Naive thymus-derived CD8-positive, alpha-beta T cell (primary cell): ENCODE data around the gene RBM27. TPM values are rescaled to one million over a fixed set of nuclear protein-coding genes. Genes with fewer than 3 reads are reported as not detected.
"Not testable (repeated sequence)": the region's sequence is repeated elsewhere in the genome, so short reads cannot be mapped to it uniquely, and the experiment has no call there.

Source experiments
- ATAC-seq, 2 donors: fragments of 150-1000 bp; cut with Tn5 transposase in 1 of 2; sonication (Bioruptor Pico), chemical (Tn5 transposase) in 1 of 2; 1 replicate in 1 of 2; 2 replicates in 1 of 2; pipeline ENCODE4 v1.10.0; 2021; ENCODE audit warnings: mild to moderate bottlenecking in 2 of 2, moderate library complexity in 2 of 2
- POLR2A ChIA-PET: fragments of 350-600 bp; sonication (Branson Sonifier 250); formaldehyde crosslinking; loops from one replicate; lab custom pipeline; 2021; ENCODE audit warnings: antibody characterized with exemption; lab: Charles Lee
- DNase-seq, 10 donors: peaks; one replicate each; pipeline versions ENCODE4 v3.0.0 to v3.0.0-alpha.2; 2020 to 2022
- H3K27ac Mint-ChIP-seq, 10 donors: one replicate each; pipeline ENCODE4 v1.8.0; 2020 to 2022; ENCODE audit warnings: mild to moderate bottlenecking in 10 of 10, mixed read lengths in 10 of 10, moderate library complexity in 4 of 10, inconsistent platforms in 1 of 10
- H3K27me3 Mint-ChIP-seq, 5 donors: one replicate each; pipeline ENCODE4 v1.8.0; 2021 to 2022; ENCODE audit warnings: mixed read lengths in 5 of 5
- H3K36me3 Mint-ChIP-seq, 3 donors: one replicate each; pipeline ENCODE4 v1.8.0; 2020 to 2022; ENCODE audit warnings: mixed read lengths in 3 of 3, mild to moderate bottlenecking in 2 of 3, inconsistent platforms in 1 of 3
- H3K4me1 Mint-ChIP-seq, 4 donors: one replicate each; pipeline ENCODE4 v1.8.0; 2021 to 2022; ENCODE audit warnings: mixed read lengths in 4 of 4
- H3K4me3 Mint-ChIP-seq, 10 donors: one replicate each; pipeline ENCODE4 v1.8.0; 2020 to 2022; ENCODE audit warnings: mild to moderate bottlenecking in 10 of 10, mixed read lengths in 10 of 10, moderate library complexity in 6 of 10, inconsistent platforms in 1 of 10
- H3K9me3 Mint-ChIP-seq, 9 donors: one replicate each; pipeline ENCODE4 v1.8.0; 2020 to 2022; ENCODE audit warnings: mixed read lengths in 9 of 9, mild to moderate bottlenecking in 3 of 9, inconsistent platforms in 1 of 9, moderate library complexity in 1 of 9
- polyA plus RNA-seq, 3 donors: library from polyadenylated mRNA; unstranded; fragments of 300-500 nt; fragmentation: Illumina TruSeq; gene quantifications; one replicate each; pipeline ENCODE4 v1.2.3, GENCODE V29; 2021
- total RNA-seq, 8 experiments: library from RNA in 2 of 8; stranded (reverse) in 2 of 8; gene quantifications; one replicate each; pipeline ENCODE4 v1.2.3 and lab custom pipeline; 2021 to 2026

The RBM27 gene
- total and polyA plus RNA-seq, 5 experiments from 2014 or later: 5.7 to 34.7 (median 7.5) TPM

DNA sequence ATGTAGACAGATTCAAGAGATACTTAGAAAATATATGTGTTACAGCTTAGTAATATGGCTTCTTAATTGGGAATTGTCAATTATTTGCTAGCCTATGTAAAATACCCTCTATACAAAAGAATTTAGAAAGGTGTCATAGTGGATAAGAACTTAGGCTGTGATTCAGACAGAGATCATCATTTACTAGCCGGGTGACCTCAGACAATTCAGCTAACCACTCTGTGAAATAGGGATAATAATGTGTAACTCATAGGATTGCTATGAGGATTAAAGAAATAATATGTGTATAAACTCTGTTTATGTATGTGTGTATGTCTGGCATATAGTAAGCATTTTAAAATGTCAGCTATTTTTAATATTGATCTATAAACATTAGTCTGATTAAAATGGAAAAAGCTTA, 15.0 kb upstream of the RBM27 start:
- DNase-seq: no peak
- Mint-ChIP-seq H3K4me3 (no peak overlapping the region), H3K4me1 (no peaks in the 10 kb centered on the region), H3K36me3 (no peaks in the 10 kb centered on the region), H3K27me3 (peaks cover 8 to 23% (median 12%) of the 10 kb centered on the region in 5 donors), H3K9me3 (no peaks in the 10 kb centered on the region), H3K27ac (no peak overlapping the region)
- POLR2A ChIA-PET: interaction anchor here (0.6 kb wide), 2 partner anchors 12 to 13 kb away, joined by 3 read pairs; no protein-coding TSS in a partner anchor
- ATAC-seq: no peak

DNA sequence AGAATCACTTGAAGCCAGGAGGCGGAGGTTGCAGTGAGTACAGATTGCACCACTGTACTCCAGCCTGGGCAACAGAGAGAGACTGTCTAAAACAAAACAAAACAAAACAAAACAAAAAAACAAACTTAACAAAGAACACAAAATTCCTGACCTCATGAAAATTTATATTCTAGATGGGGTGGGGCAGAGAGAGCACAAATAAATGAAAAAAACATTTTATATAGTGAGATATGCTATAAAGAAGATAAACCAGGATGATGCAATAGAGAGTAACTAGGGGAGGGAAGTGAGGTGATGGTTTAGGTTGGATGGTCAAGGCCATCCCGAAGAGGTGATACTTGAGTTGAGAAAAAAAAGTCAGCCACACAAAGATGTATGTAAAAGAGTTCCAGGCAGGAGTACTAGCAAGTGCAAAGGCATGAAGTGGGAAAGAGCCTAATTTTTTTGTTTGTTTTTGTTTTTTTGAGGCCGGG, 10.8 kb upstream of the RBM27 start:
- Mint-ChIP-seq H3K4me1 (peaks cover 0 to 4% (median 0%) of the 10 kb centered on the region in 4 donors), H3K36me3 (peaks cover 0 to 2% (median 0%) of the 10 kb centered on the region in 3 donors), H3K4me3 (no peak overlapping the region), H3K27me3 (peaks cover 16 to 39% (median 24%) of the 10 kb centered on the region in 5 donors), H3K9me3 (no peaks in the 10 kb centered on the region), H3K27ac (no peak overlapping the region)
- DNase-seq: no peak
- POLR2A ChIA-PET: no interaction called here
- no peak for ATAC-seq

DNA sequence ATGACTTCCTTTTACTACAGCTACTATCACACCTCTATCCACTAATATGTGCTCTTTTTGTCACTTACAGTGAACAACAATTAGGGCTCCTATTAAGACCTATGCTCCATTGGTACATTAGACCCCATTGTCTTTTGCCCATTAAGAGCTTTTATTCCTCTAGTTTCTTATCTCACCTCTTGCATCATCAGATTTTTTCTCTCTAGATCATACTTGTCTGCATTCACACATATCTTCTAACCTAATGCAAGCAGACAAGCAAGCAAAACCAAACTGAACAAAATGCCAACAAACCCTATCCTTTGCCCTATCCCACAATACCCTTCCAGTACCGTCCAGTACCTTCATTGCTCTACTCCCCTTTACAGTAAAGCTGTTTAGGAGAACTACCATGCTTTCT, 10.1 kb upstream of the RBM27 start:
- Mint-ChIP-seq H3K4me1 (peaks cover 0 to 4% (median 0%) of the 10 kb centered on the region in 4 donors), H3K27ac (no peak overlapping the region), H3K36me3 (peaks cover 0 to 2% (median 0%) of the 10 kb centered on the region in 3 donors), H3K4me3 (no peak overlapping the region), H3K27me3 (peaks cover 16 to 37% (median 24%) of the 10 kb centered on the region in 5 donors), H3K9me3 (no peaks in the 10 kb centered on the region)
- POLR2A ChIA-PET: interaction anchor here (0.6 kb wide), 1 partner anchor 18 kb away, joined by 3 read pairs; no protein-coding TSS in a partner anchor
- ATAC-seq: no peak
- DNase-seq: no peak

DNA sequence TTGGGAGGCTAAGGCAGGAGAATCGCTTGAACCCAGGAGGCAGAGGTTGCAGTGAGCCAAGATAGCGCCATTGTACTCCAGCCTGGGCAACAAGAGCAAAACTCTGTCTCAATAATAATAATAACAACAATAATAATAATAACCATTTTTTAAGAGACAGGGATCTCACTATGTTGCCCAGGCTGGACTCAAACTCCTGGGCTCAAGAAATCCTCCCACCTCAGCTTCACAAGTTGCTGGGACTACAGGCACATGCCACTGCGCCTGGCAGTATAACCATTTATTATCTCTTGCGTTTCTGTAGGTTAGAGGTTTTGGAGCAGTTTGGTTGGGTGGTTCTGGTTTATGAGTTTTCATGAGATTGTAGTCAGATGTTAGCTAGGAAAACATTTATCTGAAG, 8.4 kb upstream of the RBM27 start:
- H3K27me3 Mint-ChIP-seq: peaks cover 15 to 37% (median 22%) of the 10 kb centered on the region in 5 donors
- DNase-seq, ATAC-seq, H3K36me3 Mint-ChIP-seq, H3K4me3 Mint-ChIP-seq, H3K27ac Mint-ChIP-seq, H3K4me1 Mint-ChIP-seq, POLR2A ChIA-PET, H3K9me3 Mint-ChIP-seq: not testable (repeated sequence)

DNA sequence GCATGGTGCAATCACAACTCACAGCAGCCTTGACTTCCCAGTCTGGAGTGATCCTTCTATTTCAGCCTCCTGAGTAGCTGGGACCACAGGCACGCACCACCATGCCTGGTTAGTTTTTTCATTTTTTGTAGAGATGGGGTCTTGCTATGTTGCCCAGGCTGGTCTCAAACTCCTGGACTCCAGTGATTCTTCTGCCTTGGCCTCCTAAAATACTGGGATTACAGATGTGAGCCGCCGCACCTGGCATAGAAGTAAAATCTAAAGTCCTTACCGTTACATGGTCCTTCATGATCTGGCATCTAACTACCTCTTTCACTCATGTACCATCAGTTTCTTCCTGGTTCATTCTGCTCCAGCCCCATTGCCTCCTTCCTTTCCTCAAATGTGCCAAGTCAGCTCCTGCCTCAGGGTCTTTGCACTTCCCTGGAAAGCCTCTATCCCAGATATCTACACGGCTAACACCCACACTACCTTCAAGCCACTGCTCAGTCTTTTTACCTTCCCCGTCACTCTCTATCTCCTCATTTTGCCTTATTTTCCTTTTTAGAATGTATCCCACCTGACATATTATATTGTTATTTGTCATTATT, 6.9 kb upstream of the RBM27 start:
- H3K27me3 Mint-ChIP-seq: peaks cover 11 to 29% (median 18%) of the 10 kb centered on the region in 5 donors
- H3K36me3 Mint-ChIP-seq: peaks cover 0 to 2% (median 0%) of the 10 kb centered on the region in 3 donors
- H3K4me1 Mint-ChIP-seq: peaks cover 0 to 4% (median 0%) of the 10 kb centered on the region in 4 donors
- no peak for DNase-seq
- POLR2A ChIA-PET: no interaction called here
- H3K4me3 Mint-ChIP-seq: no peak overlapping the region
- H3K9me3 Mint-ChIP-seq: no peaks in the 10 kb centered on the region
- no peak for ATAC-seq
- H3K27ac Mint-ChIP-seq: no peak overlapping the region

DNA sequence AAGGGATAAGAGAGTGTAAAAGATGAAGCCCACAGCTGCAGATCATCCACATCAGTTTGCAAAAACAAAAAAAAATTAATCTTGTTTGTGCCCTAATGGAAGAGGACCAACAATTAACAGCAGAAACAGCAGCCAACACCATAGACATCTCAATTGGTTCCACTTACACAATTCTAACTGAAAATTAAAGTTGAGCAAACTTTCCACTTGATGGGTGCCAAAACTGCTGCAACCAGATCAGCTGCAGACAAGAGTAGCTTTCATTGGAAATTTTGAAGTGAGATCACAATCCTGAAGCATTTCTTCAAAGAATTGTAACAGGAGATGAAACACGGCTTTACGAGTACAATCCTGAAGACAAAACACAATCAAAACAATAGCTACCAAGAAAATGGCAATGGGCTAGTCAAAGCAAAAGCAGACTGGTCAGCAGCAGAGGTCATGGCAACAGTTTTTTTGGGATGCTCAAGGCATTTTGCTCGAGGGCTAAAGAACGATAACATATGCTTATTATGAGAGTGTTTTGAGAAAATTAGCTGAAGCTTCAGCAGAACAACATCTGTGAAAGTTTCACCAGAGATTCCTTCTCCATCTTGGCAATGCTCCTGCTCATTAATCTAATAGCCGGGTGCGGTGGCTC, 4.1 kb upstream of the RBM27 start:
- Mint-ChIP-seq H3K27me3 (peaks cover 5 to 15% (median 10%) of the 10 kb centered on the region in 5 donors), H3K27ac (no peak overlapping the region), H3K4me3 (no peak overlapping the region), H3K9me3 (no peaks in the 10 kb centered on the region), H3K36me3 (peaks cover 0 to 2% (median 0%) of the 10 kb centered on the region in 3 donors), H3K4me1 (peaks cover 0 to 6% (median 2%) of the 10 kb centered on the region in 4 donors)
- POLR2A ChIA-PET: interaction anchor here (0.9 kb wide), 1 partner anchor 16 kb away, joined by 6 read pairs; no protein-coding TSS in a partner anchor
- ATAC-seq (no peak), DNase-seq (no peak)

DNA sequence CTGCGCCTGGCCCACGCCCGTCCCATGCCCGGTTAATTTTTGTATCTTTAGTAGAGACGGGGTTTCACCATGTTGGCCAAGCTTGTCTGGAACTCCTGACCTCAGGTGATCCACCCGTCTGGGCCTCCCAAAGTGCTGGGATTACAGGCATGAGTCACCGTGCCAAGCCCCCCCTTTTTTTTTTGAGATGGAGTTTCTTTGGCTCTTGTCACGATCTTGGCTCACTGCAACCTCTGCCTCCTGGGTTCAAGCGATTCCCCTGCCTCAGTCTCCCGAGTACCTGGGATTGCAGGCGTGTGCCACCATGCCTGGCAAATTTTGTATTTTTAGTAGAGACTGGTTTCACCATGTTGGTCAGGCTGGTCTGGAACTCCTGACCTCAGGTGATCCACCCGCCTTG, 1.6 kb upstream of the RBM27 start:
- peak overlapping the region in 1 of 10 donors; percentile 15 for H3K4me3 Mint-ChIP-seq
- POLR2A ChIA-PET: interaction anchor here (2.2 kb wide), 1 partner anchor 19 kb away, joined by 6 read pairs; the partner anchor contains the start of gene LARS1
- H3K27ac Mint-ChIP-seq: not testable (repeated sequence)

DNA sequence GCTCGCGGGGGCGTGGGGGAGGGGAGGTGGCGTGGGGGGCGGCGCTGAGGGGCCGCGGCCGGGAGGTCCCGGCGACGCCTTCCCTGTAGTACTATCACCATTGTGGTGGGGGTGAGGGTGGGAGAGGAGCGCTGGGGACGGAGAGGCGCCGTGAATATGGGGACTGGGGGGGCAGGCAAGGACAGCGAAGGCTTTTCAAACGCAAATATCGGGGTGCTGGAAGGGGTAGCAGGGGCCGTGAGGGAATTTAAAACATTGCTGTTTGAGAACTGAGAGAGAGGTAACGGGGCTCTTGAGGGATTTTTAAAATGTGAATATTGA, 427 bp downstream of the RBM27 start:
- peak; percentile 26 to 31 for ATAC-seq
- POLR2A ChIA-PET: interaction anchor here (1.0 to 1.5 kb wide), 4 partner anchors 9 to 21 kb away, joined by 3 to 12 read pairs (median 4); partner anchors contain the start of gene LARS1

More for the DNA sequence above, 1.6 kb upstream of the RBM27 start:
- not testable (repeated sequence) for DNase-seq, H3K4me1 Mint-ChIP-seq, H3K27me3 Mint-ChIP-seq, H3K9me3 Mint-ChIP-seq, H3K36me3 Mint-ChIP-seq, ATAC-seq

DNA sequence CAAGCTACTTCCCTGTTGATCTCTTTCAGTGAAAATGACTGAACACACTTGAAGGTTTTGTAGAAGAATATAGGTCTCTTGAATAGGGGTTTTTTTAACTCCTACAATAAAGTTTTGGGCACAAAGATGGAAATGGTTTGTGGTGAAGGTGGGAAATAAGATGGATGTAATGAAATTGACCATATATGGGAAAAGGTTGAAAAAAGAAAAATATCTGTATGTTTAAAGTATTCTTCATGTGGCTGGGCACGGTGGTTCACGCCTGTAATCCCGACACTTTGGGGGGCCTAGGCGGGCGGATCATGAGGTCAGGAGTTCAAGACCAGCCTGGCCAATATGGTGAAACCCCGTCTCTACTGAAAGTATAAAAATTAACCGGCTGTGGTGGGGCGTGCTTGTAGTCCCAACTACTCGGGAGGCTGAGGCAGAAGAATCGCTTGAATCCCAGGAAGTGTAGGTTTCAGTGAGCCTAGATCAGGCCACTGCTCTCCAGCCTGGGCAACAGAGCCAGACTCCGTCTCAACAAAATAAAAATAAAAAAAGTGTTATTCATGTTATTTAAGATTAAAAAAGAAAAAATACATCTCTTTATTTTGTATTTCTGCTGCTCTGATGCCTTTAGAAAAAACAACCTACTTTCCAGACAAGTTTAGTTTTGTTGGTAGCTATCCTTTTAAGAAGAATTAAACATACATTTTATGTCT, 2.2 kb downstream of the RBM27 start:
- Mint-ChIP-seq H3K9me3 (no peaks in the 10 kb centered on the region), H3K4me1 (peaks cover 3 to 41% (median 30%) of the 10 kb centered on the region in 4 donors), H3K4me3 (peak overlapping the region in 8 of 10 donors; percentile 33 to 67 (median 56)), H3K27me3 (no peaks in the 10 kb centered on the region), H3K27ac (peak overlapping the region in 2 of 10 donors; percentile 11 to 88), H3K36me3 (peaks cover 0 to 4% (median 3%) of the 10 kb centered on the region in 3 donors)
- no peak for DNase-seq
- POLR2A ChIA-PET: interaction anchor here (0.7 to 1.7 kb wide), 2 partner anchors 20 to 23 kb away, joined by 3 to 10 read pairs; partner anchors contain the start of gene LARS1
- no peak for ATAC-seq

More for the DNA sequence above, 427 bp downstream of the RBM27 start:
- no peak overlapping the region for H3K4me3 Mint-ChIP-seq
- H3K27ac Mint-ChIP-seq: no peak overlapping the region
- no peaks in the 10 kb centered on the region for H3K36me3 Mint-ChIP-seq
- H3K4me1 Mint-ChIP-seq: peaks cover 0 to 26% (median 15%) of the 10 kb centered on the region in 4 donors
- DNase-seq: peak in 1 of 10 donors; percentile 69
- no peaks in the 10 kb centered on the region for H3K27me3 Mint-ChIP-seq
- H3K9me3 Mint-ChIP-seq: no peaks in the 10 kb centered on the region

DNA sequence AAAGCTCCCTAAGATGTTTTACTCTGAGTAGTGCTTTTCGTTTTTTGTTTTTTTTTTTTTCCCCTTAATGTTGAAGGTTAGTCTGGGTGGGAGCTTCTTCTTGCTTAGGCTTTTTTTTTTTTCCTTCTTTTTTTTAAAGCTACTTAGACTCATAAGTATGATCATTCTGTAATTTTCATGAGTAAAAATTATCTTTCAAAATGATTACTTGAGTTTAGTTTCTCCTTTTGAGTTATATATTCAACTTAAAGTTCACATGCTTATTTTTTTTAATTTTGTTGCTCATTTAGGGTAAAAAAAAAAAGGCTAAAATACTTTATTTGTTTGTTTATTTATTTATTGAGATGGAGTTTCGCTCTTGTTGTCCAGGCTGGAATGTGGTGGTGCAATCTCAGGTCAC, 2.9 kb downstream of the RBM27 start:
- Mint-ChIP-seq H3K27ac (peak overlapping the region in 3 of 10 donors; percentile 11 to 88 (median 43)), H3K4me1 (peaks cover 3 to 41% (median 30%) of the 10 kb centered on the region in 4 donors), H3K9me3 (no peaks in the 10 kb centered on the region), H3K4me3 (peak overlapping the region in 9 of 10 donors; percentile 33 to 67 (median 57)), H3K27me3 (no peaks in the 10 kb centered on the region), H3K36me3 (peaks cover 0 to 4% (median 3%) of the 10 kb centered on the region in 3 donors)
- POLR2A ChIA-PET: interaction anchor here (0.7 to 1.7 kb wide), 2 partner anchors 21 to 23 kb away, joined by 3 to 10 read pairs; partner anchors contain the start of gene LARS1
- ATAC-seq (no peak), DNase-seq (no peak)

DNA sequence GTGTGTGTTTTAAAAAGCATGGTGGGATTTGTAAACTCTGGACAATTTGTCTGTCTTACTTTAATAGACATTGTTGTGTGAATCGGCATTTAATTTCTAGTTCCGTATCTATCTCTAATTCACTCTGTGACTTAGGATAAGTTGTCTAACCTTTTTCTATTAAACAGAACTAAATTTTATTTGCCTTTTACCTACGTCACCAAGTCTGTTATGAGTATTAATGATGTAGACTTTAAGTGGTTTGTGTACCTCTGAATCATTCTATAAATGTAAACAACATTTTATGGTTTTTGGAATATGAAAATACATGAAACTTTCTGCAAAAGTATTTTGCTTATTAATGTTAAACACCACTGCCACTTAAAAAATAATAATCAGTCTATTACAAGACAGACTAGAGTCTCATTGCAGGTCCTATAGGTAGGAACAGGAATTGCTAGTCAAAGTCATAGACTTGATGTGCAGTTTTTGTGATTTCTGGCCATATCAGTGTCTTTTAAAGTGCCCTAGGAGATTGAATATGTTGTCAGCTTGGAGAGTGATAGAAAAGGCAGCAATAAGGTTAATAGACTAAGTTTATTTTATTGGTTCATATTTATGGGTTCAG, 5.6 kb downstream of the RBM27 start:
- Mint-ChIP-seq H3K36me3 (peaks cover 0 to 7% (median 3%) of the 10 kb centered on the region in 3 donors), H3K27ac (peak overlapping the region in 1 of 10 donors; percentile 3), H3K27me3 (no peaks in the 10 kb centered on the region), H3K4me1 (peaks cover 3 to 55% (median 39%) of the 10 kb centered on the region in 4 donors), H3K4me3 (peak overlapping the region in 4 of 10 donors; percentile 3 to 37 (median 4)), H3K9me3 (no peaks in the 10 kb centered on the region)
- DNase-seq (no peak), ATAC-seq (peak in 1 of 2 donors; percentile 53)
- POLR2A ChIA-PET: no interaction called here

DNA sequence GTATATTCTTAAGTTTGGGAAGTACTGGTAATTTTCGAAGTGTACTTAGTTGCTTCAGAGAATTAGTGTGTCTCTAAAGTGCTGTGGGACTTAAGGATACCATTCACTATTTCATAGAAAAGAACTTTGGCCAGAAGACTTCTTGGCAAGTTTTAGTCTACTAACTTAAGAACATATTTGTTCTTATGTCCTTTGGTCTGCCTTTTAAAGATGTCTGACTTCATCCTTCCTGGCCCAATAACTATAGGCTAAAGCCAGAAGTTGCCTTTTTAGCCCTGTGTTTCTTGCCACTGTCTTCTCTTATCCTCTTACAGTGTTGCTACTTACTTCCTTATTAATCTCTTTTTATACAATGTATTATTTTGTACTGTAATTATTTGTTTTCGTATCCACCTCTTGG, 6.3 kb downstream of the RBM27 start:
- no peaks in the 10 kb centered on the region for H3K9me3 Mint-ChIP-seq
- ATAC-seq: no peak
- peaks cover 0 to 7% (median 3%) of the 10 kb centered on the region in 3 donors for H3K36me3 Mint-ChIP-seq
- H3K4me1 Mint-ChIP-seq: peaks cover 7 to 62% (median 45%) of the 10 kb centered on the region in 4 donors
- no peaks in the 10 kb centered on the region for H3K27me3 Mint-ChIP-seq
- POLR2A ChIA-PET: no interaction called here
- DNase-seq: no peak
- peak overlapping the region in 2 of 10 donors; percentile 3 to 4 for H3K4me3 Mint-ChIP-seq
- peak overlapping the region in 1 of 10 donors; percentile 16 for H3K27ac Mint-ChIP-seq
